Omental fat pad (tissue), 4 donors: Measurements from ENCODE around the gene ST6GALNAC2. TPM values are rescaled to one million over a fixed set of nuclear protein-coding genes. Genes with fewer than 3 reads are reported as not detected.
"Not testable (repeated sequence)": the region's sequence is repeated elsewhere in the genome, so short reads cannot be mapped to it uniquely, and the experiment has no call there.

ENCODE experiments used
- ATAC-seq: fragments of 150-250 bp; one replicate; pipeline ENCODE4 v1.9.1; 2016; ENCODE audit warnings: mild to moderate bottlenecking, moderate library complexity; ENCODE audit not compliant: low FRiP score
- DNase-seq: peaks from one replicate; pipeline ENCODE4 v3.0.0-alpha.2; 2019; ENCODE audit warnings: low spot score
- total RNA-seq, 4 donors: library from RNA; depleted of rRNA; stranded (reverse); fragments of >200 nt; gene quantifications; one replicate each; pipeline ENCODE4 v1.1.0, GENCODE V29; 2016
- TF ChIP-seq, protein P1 (sequence below), 3 donors: fragments of 450-650 bp; IDR thresholded peaks; one replicate each; pipeline ENCODE4 v1.5.1; 2016 to 2017; ENCODE audit warnings: antibody characterized with exemption in 3 of 3, mild to moderate bottlenecking in 3 of 3, moderate library complexity in 2 of 3

ST6GALNAC2 gene
- total RNA-seq, 4 donors from 2014 or later: 4.2 to 12.1 (median 9.7) TPM

DNA sequence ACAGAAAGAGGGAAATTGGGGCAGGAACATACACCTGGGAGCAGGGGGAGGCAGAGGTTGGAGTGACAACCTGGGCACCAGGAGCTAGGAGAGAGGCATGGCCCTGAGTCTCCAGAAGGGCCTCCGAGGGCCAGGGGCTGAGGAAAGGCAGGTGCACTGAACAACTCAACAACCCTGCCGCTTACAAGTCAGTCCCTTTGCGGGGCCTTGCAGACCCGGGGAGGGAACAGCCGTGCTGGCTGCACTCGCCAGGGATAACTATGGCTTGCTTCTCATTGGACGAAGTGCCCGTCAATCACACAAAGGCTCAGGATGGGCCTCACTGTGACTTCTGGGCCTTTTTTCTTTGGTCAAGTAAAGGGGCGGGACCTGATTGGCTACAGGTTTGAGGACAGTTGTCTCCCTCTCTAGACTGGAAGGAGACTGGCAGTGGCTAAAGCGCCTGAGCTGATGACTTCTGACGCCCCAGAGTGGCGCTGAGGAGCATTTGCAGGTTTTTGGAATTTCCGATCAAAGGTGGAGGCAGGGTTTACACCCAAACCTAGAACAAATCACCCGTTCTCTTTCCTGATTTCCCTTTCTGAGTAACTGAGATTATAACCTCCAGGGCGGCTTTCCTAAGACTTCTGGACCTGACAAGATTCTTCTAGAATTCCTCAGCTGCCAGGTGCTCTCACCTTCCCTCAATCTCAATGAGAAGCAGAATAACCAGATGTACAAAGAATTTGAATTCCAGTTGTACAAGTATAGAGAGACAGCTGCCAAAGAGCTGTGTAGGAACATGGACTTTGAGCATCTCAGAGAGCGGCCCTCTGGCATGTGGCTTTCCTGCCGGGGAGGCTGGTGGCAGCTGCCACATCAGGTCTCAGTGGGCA is 27.6 kb upstream of the ST6GALNAC2 start:
- ATAC-seq (no peak), DNase-seq (no peak)
- TF ChIP-seq, protein P1, sequence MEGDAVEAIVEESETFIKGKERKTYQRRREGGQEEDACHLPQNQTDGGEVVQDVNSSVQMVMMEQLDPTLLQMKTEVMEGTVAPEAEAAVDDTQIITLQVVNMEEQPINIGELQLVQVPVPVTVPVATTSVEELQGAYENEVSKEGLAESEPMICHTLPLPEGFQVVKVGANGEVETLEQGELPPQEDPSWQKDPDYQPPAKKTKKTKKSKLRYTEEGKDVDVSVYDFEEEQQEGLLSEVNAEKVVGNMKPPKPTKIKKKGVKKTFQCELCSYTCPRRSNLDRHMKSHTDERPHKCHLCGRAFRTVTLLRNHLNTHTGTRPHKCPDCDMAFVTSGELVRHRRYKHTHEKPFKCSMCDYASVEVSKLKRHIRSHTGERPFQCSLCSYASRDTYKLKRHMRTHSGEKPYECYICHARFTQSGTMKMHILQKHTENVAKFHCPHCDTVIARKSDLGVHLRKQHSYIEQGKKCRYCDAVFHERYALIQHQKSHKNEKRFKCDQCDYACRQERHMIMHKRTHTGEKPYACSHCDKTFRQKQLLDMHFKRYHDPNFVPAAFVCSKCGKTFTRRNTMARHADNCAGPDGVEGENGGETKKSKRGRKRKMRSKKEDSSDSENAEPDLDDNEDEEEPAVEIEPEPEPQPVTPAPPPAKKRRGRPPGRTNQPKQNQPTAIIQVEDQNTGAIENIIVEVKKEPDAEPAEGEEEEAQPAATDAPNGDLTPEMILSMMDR (IDR thresholded peaks at IDR 0.05): no peak

DNA sequence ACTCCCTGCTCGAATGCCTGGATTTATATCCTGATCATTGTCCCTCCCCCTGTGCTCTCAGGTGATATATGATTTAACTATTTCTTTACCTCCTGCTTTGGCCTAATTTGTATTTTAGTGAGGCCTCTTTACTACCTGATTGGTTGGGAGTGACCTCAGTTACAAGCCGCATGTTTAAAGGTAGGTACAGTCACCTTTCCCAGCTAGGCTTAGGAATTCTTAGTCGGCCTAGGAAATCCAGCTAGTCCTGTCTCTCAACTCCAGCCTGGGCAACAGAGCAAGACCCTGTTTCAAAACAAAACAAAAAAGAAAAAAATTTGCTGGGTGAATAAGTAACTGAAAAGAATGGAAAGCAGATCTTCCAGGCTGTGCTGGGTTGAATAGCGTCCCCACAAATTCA is 26.8 kb upstream of the ST6GALNAC2 start:
- TF ChIP-seq, protein P1 (IDR thresholded peaks at IDR 0.05): no peak
- no peak for ATAC-seq
- DNase-seq: no peak

DNA sequence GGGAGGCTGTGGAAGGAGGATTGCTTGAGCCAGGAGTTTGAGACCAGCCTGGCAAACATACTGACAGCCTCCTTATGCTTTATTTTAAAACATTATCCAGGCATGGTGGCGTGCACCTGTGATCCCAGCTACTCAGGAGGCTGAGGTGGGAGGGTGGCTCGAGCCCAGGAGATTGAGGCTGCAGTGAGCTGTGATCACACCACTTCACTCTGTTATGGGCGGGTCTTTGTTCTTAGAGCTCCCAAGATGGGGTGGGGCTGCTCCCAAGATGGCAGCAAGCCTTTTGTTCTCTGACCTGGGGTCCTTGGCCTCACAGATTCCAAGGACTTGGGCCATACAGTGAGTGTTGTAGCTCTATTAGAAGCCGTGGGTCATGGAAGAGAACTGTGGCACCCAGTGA is 26.1 kb upstream of the ST6GALNAC2 start:
- TF ChIP-seq, protein P1 (IDR thresholded peaks at IDR 0.05): no peak
- DNase-seq (no peak), ATAC-seq (no peak)

DNA sequence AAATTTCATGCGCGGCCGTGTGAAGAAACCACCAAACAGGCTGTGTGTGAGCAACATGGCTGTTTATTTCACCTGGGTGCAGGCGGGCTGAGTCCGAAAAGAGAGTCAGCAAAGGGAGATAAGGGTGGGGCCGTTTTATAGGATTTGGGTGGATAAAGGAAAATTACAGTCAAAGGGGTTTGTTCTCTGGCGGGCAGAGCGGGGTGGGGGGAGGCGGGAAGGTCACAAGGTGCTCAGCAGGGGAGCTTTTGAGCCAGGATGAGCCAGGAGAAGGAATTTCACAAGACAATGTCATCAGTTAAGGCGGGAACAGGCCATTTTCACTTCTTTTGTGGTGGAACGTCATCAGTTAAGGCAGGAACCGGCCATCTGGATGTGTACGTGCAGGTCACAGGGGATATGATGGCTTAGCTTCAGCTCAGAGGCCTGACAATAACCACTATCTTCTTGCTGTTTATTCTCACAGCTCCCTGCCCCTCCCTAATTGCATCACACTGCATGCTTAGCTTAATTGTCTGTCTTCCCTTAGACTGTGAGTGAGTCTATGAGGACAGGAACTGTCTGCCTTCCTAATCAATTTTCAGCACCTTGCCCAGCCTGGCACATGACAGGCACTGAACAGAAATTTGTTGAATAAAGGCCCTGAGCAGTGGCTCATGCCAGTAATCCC is 25.6 kb upstream of the ST6GALNAC2 start:
- not testable (repeated sequence) for ATAC-seq, DNase-seq

DNA sequence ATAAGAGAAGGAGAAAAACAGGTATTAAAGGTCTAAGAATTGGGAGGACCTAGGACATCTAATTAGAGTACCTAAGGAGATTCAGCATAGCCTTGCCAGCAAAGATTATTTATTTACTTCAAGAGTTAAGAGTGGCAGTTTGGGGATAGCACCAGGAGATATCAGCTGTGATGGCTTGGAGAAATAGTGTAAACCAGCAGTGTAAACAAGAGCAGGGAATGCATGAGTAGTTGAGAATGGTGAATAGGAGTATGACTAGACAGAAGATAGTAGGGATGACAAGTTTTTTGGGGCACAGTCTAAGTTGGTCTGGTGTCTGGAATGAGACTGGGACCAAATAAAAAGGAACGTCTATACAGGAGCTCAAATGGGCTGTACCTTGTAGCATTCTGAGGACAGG is 21.0 kb upstream of the ST6GALNAC2 start:
- ATAC-seq, DNase-seq: not testable (repeated sequence)

DNA sequence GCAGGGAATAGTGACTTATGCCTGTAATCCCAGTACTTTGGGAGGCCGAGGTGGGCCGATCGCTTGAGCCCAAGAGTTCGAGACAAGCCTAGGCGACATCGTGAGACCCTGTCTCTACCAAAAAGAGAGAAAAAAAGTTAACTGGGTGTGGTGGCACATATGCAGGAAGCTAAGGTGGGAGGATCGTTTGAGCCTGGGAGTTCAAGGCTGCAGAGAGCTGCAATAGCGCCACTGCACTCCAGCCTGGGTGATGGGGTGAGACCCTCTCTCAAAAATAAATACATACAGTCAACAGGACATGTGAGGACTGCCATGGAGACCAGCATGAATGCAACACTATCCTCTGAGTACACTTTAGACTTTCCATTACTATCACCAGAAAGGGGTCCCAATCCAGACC is 15.4 kb upstream of the ST6GALNAC2 start:
- TF ChIP-seq, protein P1 (IDR thresholded peaks at IDR 0.05): no peak
- no peak for DNase-seq
- ATAC-seq: no peak

DNA sequence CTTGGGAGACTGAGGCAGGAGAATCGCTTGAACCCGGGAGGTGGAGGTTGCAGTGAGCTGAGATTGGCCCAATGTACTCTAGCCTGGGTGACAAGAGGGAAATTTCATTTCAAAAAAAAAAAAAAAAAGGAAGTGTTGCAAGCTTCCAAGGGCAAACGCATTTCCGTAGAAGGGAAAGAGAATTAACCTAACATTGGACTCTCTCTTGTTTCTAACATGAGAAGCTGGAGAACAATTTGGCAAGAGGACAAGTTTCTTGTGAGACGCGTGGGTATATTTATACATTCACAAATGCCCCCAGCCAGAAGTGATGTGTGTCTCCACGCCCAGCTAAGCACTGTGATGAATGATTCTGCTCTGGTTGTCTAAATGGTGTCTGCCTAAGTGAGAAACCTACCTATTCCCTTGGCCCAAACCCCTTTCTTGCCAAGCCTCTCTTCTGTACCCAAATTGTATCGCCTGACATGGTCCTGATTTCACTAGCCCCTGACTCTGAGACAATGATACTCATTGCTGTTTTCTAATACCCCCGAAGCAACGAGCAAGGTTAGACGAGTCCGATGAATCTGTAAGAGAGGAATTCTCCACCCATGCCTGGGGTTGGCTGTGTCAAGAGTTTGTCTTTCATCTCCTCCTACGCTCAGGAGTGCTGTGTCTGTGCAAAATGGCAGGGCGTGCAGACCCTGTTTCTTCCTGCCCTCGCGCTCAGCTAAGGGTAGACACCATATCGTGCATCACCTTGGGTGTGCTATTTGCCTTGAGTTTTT is 14.2 kb upstream of the ST6GALNAC2 start:
- DNase-seq (no peak), ATAC-seq (peak; percentile 14)
- TF ChIP-seq, protein P1 (IDR thresholded peaks at IDR 0.05): no peak
